NCI-H1436 (cell line): ENCODE data around the gene DNAH1.

Experiments used
- DNase-seq: peaks from one replicate; lab custom pipeline; 2025; lab: John Stamatoyannopoulos, UW

DNAH1 gene

DNA sequence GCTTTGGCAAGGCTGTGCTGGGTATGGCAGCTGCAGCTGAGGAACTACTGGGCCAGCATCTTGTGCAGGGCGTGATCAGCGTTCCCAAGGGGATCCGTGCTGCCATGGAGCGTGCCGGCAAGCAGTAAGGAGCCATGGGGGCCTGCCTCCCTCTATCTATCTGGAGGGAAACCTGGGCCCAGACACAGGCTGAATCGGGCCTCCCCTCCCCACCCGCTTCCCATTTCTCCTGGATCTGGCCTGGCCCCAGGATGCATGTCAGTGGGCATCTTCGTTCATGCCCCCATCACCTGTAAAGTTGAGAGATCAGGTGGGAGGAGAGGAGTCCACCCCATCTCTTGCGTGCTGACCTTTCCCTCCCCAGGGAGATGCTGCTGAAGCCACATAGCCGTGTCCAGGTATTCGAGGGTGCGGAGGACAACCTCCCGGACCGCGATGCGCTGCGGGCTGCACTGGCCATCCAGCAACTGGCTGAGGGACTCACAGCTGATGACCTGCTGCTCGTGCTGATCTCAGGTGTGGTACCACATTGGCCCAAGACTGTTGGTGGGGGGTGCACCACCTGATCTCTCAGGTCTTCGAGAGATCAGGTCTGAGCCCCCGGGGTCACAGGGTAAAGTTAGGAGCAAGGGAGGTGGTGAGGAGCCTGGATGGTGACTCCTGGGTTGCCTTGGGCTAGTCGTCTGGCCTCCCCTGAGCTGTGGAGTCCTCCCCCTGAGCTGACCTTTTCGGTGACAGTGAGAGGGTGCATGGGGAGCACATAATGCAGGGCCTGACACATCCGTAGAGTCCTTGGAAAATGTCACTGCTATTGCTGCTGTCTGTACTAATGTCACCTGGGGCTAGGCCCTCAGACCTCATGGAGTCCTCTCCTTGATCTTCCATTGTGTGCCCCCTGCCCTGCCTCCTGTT, 25.3 kb upstream of the DNAH1 start:
- no peak for DNase-seq

DNA sequence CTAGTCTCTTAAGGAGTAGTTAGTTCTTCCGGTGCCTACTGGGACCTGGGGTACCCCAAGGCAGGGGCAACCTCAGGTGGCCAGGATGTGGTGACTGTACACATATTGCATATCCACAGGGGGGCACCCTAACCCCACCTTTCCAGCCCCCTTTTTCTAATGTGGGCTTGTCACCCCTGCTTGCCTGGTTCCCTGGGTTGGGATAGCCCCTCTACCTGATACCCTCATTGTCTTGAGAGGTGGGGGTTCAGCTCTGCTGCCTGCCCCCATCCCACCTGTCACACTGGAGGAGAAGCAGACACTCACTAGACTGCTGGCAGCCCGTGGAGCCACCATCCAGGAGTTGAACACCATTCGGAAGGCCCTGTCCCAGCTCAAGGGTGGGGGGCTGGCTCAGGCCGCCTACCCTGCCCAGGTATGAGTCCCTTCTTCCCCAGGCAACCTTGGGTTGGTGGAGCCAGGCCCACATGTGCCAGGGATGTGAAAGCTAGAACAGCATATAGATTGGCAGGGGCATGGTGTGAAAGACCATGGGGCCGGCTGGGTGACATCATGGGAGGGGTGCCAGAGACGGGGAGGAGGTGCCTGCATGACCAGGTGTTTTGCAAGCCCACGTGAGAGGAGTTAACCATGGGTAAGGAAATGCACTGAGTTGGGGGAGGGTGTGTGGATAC, 24.5 kb upstream of the DNAH1 start:
- DNase-seq: no peak

DNA sequence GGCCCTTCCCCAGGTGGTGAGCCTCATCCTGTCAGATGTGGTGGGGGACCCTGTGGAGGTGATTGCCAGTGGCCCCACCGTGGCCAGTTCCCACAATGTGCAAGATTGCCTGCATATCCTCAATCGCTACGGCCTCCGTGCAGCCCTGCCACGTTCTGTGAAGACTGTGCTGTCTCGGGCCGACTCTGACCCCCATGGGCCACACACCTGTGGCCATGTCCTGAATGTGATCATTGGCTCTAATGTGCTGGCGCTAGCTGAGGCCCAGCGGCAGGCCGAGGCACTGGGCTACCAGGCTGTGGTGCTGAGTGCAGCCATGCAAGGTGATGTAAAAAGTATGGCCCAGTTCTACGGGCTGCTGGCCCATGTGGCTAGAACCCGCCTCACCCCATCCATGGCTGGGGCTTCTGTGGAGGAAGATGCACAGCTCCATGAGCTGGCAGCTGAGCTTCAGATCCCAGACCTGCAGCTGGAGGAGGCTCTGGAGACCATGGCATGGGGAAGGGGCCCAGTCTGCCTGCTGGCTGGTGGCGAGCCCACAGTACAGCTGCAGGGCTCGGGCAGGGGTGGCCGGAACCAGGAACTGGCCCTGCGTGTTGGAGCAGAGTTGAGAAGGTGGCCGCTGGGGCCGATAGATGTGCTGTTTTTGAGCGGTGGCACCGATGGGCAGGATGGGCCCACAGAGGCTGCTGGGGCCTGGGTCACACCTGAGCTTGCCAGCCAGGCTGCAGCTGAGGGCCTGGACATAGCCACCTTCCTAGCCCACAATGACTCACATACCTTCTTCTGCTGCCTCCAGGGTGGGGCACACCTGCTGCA, 23.7 kb upstream of the DNAH1 start:
- no peak for DNase-seq

DNA sequence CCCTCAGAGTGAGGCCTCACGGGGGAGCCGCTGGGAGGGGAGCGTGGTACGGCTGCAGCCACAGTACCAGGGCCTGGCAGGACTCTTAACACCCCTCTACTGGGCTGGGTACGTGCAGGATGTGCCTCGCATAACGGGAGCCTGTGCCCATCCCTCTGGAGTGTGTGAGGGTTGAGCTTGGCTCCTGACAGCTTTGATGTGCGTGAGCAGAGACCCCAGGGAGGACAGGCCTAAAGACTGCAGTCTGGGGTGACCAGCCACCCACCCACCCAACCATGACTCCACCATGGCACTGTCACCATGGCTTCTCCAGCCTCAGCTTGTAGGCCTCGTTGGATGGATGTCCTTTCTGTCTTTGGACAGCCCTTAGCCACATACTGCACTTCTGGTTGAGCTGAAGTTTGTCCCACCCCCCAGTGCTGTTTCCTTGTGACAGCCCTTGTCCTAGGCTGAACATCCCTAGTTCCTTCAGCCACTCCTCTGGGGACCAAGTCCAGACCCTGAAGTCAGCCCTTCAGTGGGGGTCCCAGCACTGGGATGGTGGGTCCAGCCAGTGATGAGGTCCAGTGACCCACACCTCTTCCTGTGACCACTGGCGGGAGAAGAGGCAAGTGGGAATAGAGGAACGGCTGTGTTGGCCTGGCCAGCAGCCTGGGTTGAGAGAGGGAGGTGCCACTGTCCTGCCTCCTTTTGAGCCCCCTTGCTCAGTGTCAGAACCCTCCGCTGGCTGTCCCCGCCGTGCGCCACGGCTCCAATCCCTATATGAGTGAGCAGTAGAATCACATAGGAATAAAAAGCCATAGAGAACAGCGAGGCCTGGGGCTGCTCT, 22.4 kb upstream of the DNAH1 start:
- no peak for DNase-seq

DNA sequence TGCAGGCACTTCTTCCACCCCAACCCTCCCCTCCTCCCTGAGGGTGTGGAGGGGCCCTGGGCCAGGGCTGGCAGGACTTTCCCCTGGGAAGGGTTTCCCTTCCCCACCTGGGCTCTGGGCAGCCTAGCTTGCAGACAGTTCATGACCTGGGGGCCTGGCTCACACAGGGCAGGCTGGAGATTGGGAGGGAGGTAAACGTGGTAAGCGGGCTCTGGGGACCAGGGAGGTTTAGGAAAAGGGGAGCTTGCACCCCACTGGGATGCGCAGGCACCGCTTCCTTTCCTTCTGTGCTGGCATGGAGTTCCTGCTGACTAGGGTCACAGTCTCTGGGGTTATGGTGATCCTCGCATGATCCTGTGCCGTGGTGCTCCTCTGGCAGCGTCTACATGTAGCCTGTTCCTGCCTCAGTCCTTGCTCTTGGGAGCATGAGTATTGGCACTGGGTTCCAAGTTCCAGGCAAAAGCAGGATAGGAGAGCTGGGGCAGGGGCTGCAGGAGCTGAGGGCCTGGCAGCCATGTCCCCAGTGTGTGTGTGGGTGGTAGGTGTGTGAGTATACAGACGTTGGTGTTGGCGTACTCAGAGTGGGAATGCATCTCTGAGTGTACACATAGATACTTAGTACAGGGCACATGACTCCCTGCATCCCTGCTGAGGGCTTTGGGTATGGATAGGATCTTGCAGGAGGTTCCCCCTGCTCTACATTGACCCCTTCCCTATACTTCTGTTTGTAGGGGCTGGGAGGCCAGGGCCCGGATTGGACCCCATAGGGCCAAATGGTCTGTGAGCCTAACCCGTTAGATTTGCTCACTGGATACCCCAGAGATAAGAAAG, 21.6 kb upstream of the DNAH1 start:
- no peak for DNase-seq

DNA sequence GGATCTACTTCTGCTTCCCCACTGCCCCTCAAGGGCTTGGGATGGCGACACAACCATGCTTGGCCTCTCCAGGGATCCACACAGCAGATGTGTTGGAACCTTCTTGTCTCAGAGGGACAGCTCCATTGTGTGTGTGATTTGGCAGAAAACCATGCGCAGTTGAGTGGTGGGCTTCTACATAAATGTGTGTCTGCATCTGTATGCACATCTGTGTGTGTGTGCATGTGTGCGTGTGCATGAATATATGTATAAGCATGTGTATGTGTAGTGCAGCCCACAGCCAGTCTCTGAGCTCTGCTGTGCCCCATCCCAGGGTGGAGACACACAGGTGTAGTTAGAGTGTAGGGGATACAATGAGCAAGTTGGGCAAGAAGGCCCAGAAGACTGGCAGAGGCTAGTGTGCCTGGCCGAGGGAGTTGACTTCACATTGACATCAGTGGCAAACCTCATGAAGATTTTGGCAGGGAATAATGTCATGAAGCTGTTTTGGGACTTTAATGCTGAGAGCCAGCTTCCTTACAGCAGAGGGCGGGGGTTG, 20.4 kb upstream of the DNAH1 start:
- no peak for DNase-seq

DNA sequence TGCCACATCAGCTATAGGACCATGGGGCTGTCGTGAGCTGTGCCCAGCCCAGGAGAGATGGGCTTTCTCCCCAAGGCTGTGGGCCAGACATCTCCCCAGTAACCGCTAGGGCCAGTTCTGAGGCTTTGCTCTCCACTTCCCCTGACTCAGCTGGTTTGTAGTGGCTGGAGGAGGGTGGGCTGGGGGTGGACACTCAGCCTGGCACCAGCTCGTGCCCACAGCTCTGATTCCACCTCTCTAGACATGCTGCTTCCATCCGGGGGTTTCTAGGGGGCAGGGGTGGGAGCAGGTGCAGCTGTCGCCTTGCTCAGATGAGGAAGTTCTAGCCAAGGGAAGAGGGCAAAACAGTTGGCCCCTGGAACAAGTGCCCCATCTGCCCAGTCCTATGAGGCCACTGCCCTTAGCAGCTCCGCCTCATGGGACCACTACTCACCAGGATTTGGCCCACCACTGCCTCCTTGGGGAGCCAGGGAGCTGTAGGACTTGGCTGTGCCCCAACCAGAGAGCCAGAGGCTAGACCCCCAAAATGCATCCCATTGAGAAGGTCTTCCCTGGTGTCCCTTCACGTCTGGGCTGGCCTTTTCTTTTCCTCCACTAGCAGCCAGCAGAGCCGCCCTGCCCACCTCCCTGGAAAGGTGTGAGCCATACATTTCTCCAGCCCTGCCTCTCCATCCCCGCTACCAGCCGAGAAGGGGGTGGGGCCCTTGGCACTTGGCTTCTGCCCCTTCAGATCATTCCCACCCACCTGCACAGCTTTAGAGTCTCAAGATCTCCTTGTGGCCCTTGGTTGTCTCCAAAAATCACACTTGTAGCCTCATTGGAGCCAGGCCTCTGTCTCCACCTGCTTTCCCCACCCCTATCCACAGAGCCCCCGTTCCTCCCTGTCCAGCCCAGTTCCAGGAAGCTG, 18.6 kb upstream of the DNAH1 start:
- DNase-seq: no peak

DNA sequence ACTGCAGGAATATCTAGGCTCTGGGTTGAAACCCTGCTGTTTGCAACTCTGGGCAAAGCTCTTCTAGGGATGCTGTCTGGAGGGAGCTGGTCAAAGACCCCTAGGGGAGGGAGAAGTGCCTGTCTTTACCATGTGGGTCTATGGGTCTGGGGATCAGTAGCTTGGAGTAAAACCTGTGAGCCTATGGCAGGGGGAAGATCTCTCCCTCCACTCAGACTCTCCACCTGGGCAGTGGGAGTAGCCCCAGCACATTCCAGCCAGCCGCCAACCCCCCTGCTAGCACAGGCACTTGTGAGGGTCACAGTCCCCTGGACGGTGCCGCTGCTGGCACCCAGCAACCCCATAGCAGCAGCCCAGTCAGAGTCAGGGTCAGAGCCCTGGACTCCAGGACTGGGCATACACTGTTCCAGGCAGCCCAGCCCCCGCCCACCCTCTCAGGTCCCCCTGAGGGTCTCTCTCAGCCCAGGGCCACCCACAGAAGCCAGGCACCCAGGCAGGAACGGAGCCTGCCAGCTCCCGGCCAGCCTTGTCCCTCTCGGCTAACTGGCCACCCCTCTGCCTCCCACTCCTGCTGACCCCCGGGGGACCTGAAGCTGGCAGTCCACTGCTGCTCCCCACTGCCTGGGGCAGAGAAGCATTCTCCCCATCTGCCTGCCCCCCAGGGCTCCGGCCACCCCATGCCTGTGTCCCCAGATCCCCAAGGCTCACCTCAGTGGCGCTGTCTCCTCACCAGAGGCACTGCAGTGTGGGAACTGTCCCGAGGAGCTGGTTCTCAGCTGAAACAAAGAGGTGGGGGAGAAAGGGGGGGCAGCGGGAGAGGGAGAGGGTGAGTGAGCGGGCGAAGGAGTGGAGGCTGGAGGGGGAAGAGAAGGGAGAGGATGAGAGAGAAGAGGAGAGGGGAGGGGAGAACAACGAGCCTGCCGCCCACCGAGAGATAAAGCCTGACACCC, 17.7 kb upstream of the DNAH1 start:
- DNase-seq: no peak

DNA sequence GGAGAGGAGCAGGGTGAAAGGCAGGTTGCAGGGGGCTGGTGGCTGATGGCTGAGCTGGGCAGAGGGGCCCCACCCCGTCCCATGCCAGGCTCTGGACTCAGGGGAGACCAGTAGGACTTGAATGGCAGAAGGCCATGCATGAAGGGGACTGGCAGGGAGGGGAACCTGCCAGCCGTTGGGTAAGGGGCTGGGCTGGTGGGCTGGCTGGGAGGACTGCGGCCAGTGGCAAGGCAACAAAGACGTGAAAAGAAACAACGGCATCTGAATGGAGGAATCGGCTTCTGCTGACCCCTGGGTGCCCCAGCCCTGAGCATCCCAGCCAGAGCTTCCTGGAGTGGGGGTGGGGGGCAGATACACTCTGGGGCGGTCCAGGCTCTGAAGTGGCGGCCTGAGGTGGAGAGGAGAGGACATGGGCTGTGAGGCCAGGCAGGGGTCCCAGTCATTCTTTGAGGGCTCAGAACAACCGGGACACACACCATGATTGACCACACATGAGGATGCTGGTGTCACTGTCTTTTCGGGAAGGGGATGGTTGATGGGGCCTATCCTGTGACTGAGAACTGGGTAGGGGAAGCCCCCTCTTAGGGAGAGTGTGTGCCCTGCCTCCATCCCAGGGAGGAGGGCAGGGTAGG, 16.8 kb upstream of the DNAH1 start:
- no peak for DNase-seq

DNA sequence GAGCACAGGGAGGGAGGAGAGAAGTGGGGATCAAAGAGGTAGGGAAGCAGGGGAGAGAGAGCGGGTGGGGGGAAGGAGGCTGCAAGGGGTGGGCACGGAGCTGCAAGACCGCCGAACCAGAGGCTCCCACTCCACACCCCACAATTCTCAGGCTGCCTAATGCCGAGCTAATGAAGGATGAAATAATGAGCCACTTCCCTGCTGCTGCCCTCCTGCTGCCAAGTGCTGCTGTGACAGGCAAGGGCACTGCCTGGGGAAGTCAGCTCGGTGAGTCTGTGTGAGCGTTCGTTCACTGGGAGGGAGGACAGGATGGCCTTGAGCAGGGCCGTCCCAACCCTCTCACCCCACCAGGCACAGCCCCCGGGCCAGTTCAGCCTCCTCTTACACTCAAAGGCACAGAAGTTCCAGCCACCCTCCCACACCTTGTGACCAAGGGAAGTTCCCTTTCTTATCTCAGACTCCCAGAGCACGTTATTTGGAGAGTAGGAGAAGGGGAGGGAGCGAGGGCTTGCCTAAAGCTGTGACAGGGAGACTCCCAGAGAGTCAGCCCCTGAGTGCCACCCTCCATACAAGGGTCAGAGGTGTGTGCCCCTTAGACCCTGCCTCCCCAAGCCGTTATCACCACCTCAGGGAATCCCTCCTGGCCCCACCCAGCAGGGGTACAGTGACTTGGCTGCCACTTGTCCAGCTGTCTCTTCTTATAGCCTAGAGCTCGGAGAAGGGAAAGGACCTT, 16.1 kb upstream of the DNAH1 start:
- DNase-seq: no peak

DNA sequence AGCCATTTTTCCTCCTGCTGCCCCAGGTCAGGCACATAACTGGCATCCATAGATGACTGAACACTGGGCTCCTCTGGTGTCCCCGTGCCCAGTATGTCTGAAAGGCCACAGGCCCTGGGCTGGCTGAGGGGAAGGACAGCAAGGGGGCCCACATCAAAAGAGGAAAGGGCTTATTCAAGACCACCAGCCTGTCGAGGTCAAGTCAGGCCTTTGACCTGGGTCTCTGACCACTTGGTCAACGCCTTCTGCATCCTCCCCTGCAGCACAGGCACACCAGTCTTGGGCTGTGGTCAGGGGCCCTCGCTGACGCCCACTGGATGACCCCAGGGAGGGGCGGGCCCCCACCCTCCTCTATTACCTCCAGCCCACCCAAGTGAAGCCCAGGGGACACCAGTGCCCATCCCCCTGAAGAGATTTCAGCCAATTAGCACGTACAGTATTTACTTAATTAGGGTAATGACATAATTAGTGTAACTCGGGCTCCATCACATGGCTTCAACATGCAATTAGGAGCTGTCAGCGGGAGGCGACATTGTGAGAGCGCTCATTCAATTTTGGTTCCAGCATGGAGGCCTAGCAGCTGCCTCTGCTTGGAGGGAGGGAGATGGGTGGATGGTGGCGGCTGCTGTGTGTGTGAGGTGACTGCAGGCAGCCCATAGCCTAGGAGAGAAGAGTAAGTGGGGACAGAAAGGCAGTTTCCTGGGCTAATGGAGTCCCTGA, 13.5 kb upstream of the DNAH1 start:
- DNase-seq: peak; percentile 36

DNA sequence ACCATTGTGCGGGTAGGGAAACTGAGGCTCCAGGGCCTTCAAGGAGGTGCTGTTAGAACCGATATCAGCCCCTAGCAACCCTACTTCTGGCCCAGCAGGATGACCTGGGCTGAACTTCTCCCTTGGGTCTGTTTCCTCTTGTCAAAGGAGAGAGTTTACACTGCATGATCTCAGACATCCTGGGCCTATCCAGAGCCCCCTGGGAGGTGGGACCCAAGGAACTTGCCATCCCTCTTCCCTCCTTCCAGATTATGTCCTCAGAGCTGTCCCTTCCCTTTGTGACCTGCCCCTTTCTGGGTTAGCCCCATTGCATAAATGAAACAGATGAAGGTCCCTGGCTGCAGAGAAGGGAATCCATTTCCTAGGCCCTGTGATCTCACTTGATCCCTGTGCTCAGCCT, 12.3 kb upstream of the DNAH1 start:
- DNase-seq: no peak

DNA sequence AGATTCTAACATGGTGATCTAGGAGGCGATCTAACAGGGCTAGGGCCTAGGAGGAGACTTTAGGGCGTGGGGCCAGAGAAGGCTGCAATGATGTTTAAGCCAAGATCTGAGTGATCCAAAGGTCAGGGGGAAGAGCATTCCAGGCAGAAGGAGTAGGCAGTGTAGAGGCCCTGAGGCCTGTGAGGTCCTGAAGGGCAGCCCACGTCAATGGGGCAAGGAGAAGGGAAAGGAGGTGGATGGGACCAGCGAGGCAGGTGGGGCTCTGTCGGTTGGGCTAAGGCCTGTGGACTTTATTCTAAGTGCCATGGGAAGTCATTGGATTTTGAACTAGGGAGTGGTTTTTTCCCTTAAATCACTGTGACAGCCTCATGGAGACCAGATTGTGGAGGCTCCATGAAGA, 10.2 kb upstream of the DNAH1 start:
- DNase-seq: no peak

DNA sequence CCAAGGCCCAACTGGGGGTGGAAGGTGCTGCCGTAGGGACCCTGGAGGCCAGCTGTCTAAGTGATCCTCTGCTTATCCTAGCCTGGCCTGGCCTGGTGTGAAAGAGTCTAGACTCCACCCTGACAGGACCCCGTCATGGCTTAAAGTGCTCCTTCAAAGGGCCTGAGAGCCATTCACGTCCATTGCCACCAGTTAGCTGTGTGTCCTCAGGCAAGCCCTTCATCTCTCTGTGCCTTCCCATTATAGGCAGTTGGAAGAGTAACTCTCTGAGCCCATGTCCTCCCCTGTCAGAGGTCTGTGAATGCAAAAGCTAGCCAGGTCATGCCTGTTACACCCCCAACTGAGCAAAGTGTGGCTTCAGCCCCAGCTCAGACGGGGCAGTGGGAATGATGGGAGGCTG, 9.1 kb upstream of the DNAH1 start:
- DNase-seq: no peak

DNA sequence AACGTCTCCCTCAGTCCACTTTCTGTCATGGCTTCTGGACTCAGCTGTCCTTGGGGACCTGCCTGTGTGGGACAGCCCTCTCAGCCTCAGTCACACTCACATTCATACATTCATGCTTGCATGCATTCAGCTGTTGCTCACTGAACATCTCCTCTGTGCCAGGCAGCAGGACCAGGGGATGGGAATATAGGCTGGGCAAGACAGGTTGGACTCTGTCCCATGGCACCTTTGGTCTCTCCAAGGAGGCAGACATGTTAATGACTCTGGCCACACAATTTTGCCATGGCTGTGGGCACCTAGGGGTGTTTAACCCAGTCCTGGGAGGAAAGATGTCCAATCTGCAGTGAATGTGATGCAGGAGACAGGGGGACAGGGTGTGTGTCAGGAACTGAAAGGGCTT, 7.8 kb upstream of the DNAH1 start:
- DNase-seq: no peak

DNA sequence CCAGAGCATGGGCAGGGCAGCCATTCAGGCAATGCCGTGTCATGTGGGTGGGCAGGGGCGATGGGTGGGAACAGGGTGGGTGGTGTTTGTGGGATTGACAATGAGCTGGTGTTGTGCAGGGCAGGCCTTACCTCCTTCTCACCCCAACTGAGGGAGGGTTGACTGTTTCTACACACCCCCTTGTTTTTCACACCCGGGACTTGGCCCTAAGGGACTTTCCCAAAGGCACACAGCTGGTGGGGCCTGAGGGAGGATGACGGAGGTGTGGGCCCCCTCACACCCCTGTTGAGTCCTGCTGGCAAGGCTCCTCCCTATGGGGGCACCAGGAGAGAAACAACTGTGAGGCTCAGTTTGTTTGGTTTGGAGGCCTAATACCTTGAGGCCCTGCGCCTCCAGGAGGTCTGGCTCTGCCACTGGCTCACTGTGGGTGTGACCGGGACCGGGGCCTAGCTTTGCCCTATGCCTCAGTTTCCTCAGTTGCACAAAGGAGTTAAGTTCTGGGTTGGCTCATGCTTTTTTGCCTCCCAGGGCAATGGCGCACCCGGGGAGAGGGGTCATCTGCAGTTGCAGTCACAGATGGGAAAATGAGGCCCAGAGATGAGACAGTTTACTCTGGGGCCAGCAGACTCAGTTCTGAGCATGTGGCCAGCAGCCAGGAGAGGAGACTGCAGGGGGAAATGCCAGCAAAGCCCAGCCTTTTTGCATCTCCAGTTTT, 5.1 kb upstream of the DNAH1 start:
- DNase-seq: no peak
